Subcutaneous abdominal adipose tissue (tissue), 5 donors: ENCODE data around the gene ZNF70.

Experiments used
- H3K27ac ChIP-seq: one replicate; pipeline ENCODE4 v1.7.0; 2013; ENCODE audit warnings: low read depth, mild to moderate bottlenecking, inconsistent platforms, low read length, moderate library complexity
- H3K27me3 ChIP-seq, 5 donors: one replicate each; pipeline ENCODE4 v1.7.0; 2013; ENCODE audit warnings: low read length in 5 of 5, inconsistent platforms in 1 of 5; ENCODE audit not compliant: control insufficient read depth in 5 of 5, insufficient read depth in 4 of 5
- H3K36me3 ChIP-seq, 5 donors: one replicate each; pipeline ENCODE4 v1.7.0; 2013; ENCODE audit warnings: low read length in 5 of 5; ENCODE audit not compliant: control insufficient read depth in 5 of 5, insufficient read depth in 5 of 5
- H3K4me1 ChIP-seq, 5 donors: one replicate each; pipeline ENCODE4 v1.7.0; 2013; ENCODE audit warnings: low read length in 5 of 5, mild to moderate bottlenecking in 3 of 5, moderate library complexity in 1 of 5; ENCODE audit not compliant: control insufficient read depth in 5 of 5, insufficient read depth in 5 of 5
- H3K4me3 ChIP-seq, 5 donors: one replicate each; pipeline ENCODE4 v1.7.0; 2013; ENCODE audit warnings: low read length in 5 of 5, low read depth in 1 of 5
- H3K9ac ChIP-seq, 5 donors: one replicate each; pipeline ENCODE4 v1.7.0; 2013; ENCODE audit warnings: low read length in 5 of 5, mild to moderate bottlenecking in 4 of 5, moderate library complexity in 3 of 5
- H3K9me3 ChIP-seq, 5 donors: one replicate each; pipeline ENCODE4 v1.7.0; 2013; ENCODE audit warnings: low read length in 5 of 5; ENCODE audit not compliant: control insufficient read depth in 5 of 5
- donor health status: healthy.
- donor health status: healthy.
- donor health status: healthy.
- donor health status: healthy.
- donor health status: healthy.

Gene ZNF70

DNA sequence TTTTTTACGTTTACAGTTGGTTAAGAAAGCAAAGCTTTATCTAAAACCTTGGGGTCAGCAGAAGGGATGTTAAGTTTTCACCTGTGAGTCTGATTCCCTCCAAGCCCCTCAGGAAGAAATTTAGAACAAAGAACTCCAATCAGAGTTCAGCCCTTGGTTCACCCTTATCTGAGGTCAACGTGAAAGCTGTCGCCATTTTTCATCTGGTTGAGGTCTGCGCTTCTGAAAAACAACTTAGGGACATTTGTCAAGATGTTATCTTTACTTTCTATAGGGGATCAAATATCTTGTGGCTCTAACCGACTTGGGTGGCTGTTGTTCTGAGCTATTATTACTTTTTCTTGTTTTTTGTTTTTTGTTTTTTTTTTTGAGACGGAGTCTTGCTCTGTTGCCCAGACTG, 30.1 kb downstream of the ZNF70 start:
- Histone ChIP-seq H3K27me3 (no peaks in the 10 kb centered on the region), H3K27ac (no peak overlapping the region), H3K36me3 (no peaks in the 10 kb centered on the region), H3K9ac (no peak overlapping the region), H3K9me3 (no peaks in the 10 kb centered on the region), H3K4me3 (no peak overlapping the region), H3K4me1 (peaks cover 0 to 18% (median 15%) of the 10 kb centered on the region in 5 donors)

GRCh38 chr22:23718371-23719165, 32.3 kb downstream of the ZNF70 start:
- H3K9me3 ChIP-seq: no peaks in the 10 kb centered on the region
- H3K36me3 ChIP-seq: peaks cover 0 to 12% (median 11%) of the 10 kb centered on the region in 5 donors
- H3K4me3 ChIP-seq: no peak overlapping the region
- H3K27ac ChIP-seq: no peak overlapping the region
- H3K4me1 ChIP-seq: peaks cover 0 to 19% (median 16%) of the 10 kb centered on the region in 5 donors
- no peaks in the 10 kb centered on the region for H3K27me3 ChIP-seq
- H3K9ac ChIP-seq: no peak overlapping the region

GRCh38 chr22:23716811-23717801, 33.8 kb downstream of the ZNF70 start:
- peak overlapping the region in 4 of 5 donors; percentile 81 to 92 (median 86) for H3K9ac ChIP-seq
- no peaks in the 10 kb centered on the region for H3K27me3 ChIP-seq
- peaks cover 0 to 25% (median 19%) of the 10 kb centered on the region in 5 donors for H3K36me3 ChIP-seq
- H3K9me3 ChIP-seq: no peaks in the 10 kb centered on the region
- H3K4me1 ChIP-seq: peaks cover 0 to 19% (median 16%) of the 10 kb centered on the region in 5 donors
- peak overlapping the region; percentile 16 for H3K27ac ChIP-seq
- peak overlapping the region; percentile 75 to 93 (median 81) for H3K4me3 ChIP-seq

GRCh38 chr22:23715806-23716375, 35.0 kb downstream of the ZNF70 start:
- H3K9ac ChIP-seq: peak overlapping the region in 2 of 5 donors; percentile 30 to 41
- H3K27ac ChIP-seq: no peak overlapping the region
- peaks cover 0 to 19% (median 16%) of the 10 kb centered on the region in 5 donors for H3K4me1 ChIP-seq
- no peaks in the 10 kb centered on the region for H3K9me3 ChIP-seq
- H3K4me3 ChIP-seq: peak overlapping the region in 4 of 5 donors; percentile 72 to 93 (median 80)
- peaks cover 3 to 36% (median 28%) of the 10 kb centered on the region in 5 donors for H3K36me3 ChIP-seq
- H3K27me3 ChIP-seq: no peaks in the 10 kb centered on the region

GRCh38 chr22:23714596-23715578, 36.0 kb downstream of the ZNF70 start:
- no peak overlapping the region for H3K9ac ChIP-seq
- no peak overlapping the region for H3K4me3 ChIP-seq
- H3K27ac ChIP-seq: no peak overlapping the region
- peaks cover 0 to 19% (median 16%) of the 10 kb centered on the region in 5 donors for H3K4me1 ChIP-seq
- peaks cover 8 to 46% (median 38%) of the 10 kb centered on the region in 5 donors for H3K36me3 ChIP-seq
- H3K9me3 ChIP-seq: no peaks in the 10 kb centered on the region
- H3K27me3 ChIP-seq: no peaks in the 10 kb centered on the region

GRCh38 chr22:23713696-23714595, 37.0 kb downstream of the ZNF70 start:
- Histone ChIP-seq H3K27ac (no peak overlapping the region), H3K4me1 (peaks cover 0 to 19% (median 16%) of the 10 kb centered on the region in 5 donors), H3K27me3 (no peaks in the 10 kb centered on the region), H3K4me3 (no peak overlapping the region), H3K9ac (no peak overlapping the region), H3K36me3 (peaks cover 16 to 56% (median 47%) of the 10 kb centered on the region in 5 donors), H3K9me3 (no peaks in the 10 kb centered on the region)

DNA sequence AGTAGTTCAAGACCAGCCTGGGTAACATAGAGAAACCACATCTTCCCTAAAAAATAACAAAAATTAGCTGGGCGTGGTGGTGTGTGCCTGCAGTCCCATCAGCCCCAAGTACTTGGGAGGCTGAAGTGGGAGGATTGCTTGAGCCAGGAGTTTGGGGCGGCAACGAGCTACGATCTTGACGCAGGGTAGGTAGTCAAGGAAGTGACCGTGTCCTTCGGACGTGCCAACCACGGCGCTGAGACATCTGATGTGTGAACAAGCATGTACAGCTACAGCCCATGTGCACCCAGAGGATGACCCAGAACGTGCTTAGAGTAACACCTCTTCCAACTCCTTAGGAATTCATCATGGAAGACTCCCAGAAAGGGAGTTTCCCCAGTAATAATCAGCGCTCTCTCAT, 38.7 kb downstream of the ZNF70 start:
- Histone ChIP-seq H3K9ac (no peak overlapping the region), H3K27ac (no peak overlapping the region), H3K4me1 (peaks cover 0 to 15% (median 12%) of the 10 kb centered on the region in 5 donors), H3K27me3 (no peaks in the 10 kb centered on the region), H3K4me3 (no peak overlapping the region), H3K9me3 (no peaks in the 10 kb centered on the region), H3K36me3 (peaks cover 25 to 72% (median 63%) of the 10 kb centered on the region in 5 donors)

- Histone ChIP-seq H3K9me3 (no peaks in the 10 kb centered on the region), H3K27me3 (no peaks in the 10 kb centered on the region), H3K27ac (no peak overlapping the region), H3K36me3 (peaks cover 50 to 96% (median 89%) of the 10 kb centered on the region in 5 donors), H3K4me1 (no peaks in the 10 kb centered on the region), H3K9ac (no peak overlapping the region), H3K4me3 (no peak overlapping the region)
These were observed 41.8 kb downstream of the ZNF70 start for GRCh38 chr22:23709107-23709506.
